NCI-H2196 (cell line): ENCODE results near the gene CARNS1.

ENCODE experiments used
- DNase-seq: peaks from one replicate; lab custom pipeline; 2025; ENCODE audit not compliant: unreplicated experiment; lab: John Stamatoyannopoulos, UW

CARNS1 gene

DNA sequence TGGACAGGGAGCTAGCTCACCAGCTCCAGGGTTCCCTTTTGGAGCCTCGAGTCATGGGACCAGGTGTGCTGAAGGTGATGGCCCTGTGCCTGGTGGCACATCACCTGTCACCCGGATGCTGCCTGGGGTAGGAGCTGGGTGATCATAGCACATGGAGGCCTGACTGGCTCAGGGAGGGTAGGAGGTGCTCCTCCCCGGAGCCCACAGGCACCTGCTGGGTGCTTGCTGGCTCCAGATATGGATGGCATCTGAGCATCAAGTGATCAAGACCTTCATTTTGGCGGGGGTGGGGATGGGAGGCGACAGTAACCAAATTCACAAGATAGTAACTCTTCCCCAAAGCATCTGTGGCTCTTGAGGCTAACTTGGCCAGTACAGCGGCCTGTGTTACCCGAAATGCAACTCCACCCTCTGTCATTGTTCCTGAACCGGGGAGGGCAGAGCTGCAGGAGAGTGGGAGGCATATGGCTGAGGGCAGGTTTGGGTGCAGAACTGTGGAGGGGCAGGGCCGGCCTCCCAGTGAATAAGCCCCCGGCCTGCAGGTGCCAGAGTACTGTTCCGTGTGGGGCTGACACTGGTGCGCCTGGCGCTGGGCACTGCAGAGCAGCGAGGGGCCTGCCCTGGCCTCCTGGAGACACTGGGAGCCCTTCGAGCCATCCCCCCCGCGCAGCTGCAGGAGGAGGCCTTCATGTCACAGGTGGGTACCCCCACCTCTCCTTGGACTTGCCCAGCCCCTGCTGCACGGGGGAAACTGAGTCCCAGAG lies 6.9 kb upstream of the CARNS1 start:
- DNase-seq, result no peak

DNA sequence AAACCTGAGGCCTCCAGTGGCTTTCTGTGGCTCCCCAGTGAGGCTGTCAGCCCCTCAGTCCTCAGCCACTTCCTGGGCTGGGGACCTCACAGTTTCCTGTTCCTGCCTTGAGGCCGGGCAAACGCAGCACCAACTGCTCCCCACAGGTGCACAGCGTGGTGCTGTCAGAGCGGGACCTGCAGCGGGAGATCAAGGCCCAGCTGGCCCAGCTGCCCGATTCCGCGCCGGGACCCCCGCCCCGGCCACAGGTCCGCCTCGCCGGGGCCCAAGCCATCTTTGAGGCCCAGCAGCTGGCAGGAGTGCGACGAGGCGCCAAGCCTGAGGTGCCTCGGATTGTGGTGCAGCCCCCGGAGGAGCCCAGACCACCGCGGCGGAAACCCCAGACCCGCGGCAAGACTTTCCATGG lies 6.2 kb upstream of the CARNS1 start:
- DNase-seq, result no peak

DNA sequence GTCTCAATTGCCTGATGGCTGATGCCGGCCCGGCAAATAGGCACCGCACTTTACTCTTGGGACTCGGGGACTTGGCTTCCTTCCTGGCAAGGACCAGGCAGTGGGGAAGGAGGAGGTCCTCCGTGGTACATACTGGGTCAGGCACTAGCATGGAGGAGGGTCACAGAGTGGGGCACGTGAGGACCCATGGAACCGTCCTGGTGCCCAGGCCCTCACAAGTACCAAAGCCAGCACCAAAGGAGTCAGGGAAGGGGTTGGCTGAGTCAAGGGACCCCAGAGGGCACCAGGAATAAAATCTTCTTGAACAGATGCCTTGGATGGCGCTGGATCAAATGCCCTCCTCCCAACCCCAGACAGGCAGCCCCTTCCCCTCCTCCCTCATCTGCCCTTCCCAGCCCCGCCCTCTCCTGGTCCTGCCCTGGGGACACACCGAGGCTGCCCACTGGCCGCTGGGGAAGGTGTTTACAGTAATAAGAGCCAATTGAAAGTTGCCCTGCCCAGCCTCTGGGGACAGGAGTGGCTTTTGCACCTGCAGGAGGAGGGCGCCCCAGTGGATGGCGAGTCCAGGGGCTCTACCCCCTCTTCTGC lies 5.6 kb upstream of the CARNS1 start:
- DNase-seq, result peak; percentile 31

DNA sequence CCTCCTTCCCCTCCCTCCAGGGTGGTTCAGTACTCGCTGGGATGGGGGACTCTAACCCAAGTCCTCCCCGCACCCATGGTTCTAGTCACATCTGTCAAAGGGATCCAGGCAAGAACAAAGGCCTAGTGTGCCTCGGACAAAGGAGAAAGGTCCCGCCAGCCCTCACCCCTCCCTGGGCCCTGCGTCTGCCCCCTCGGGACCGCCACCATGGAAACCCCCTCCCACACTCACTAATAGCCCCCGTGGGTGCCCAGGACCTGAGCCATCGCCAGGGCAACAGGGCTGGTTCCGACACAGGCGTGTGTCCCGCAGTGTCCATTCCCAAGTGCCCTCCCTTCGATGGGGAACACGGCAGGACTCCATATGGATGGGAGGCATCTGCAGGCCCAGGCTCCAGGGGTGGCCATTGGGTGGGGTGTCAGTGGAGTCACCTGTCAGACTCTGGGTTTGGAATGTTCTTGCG lies 5.1 kb upstream of the CARNS1 start:
- DNase-seq, result no peak

DNA sequence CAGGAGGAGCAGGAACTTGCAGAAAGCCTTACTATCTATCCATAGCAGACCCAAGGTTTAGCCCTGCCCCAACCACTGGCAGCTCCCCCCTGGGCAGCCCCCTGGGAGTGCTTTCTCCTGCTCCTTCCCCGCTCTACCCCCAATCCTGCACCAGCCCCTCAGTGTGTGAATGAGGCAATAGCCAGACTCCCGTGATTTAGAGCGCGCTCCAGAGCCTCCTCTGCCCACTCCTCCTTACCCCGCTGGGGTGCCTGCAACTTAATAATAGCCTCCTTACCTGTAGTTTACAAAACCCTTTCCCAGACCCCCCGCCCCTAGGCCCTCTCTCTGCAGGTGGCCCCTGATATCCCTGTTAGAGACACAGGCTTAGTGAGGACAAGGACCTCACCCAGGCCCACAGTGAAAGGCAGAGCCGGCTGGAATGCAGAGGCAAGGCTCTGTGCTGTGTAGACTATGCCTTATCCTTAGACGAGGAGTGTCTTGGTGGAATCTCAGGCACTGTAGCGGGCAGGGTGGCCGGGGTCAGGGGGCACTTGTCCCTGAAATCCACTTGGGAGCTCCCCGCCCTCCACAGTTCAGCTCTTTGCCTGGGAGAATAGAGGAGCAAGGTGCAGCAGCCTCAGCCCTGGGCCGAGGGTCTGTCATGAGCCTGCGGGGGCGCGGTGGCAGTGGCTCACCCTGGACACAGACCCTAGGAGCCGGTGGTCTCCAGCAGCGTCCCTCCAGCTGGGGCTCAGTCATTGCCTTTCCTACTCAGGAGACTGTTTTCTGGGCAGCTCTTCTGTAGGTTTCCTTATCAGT lies 4.3 kb upstream of the CARNS1 start:
- DNase-seq, result no peak

DNA sequence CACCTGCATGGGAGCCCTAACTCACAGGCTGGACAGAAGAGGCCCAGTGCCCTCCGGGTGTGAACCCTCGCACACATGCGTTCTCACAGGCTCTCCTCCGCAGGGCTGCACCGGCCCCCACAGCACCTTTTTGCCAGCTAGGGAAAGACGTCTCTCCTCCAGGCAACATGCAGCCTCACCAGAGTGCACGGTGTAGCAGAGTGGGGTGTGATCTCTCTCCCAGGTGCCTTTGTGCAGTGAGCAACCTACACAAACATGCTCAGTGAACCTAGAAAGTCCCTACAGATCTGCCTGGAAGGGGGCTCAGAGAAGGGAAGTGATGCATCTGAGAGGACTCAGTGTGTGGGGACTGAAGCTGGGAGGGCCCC lies 3.7 kb upstream of the CARNS1 start:
- DNase-seq, result no peak

DNA sequence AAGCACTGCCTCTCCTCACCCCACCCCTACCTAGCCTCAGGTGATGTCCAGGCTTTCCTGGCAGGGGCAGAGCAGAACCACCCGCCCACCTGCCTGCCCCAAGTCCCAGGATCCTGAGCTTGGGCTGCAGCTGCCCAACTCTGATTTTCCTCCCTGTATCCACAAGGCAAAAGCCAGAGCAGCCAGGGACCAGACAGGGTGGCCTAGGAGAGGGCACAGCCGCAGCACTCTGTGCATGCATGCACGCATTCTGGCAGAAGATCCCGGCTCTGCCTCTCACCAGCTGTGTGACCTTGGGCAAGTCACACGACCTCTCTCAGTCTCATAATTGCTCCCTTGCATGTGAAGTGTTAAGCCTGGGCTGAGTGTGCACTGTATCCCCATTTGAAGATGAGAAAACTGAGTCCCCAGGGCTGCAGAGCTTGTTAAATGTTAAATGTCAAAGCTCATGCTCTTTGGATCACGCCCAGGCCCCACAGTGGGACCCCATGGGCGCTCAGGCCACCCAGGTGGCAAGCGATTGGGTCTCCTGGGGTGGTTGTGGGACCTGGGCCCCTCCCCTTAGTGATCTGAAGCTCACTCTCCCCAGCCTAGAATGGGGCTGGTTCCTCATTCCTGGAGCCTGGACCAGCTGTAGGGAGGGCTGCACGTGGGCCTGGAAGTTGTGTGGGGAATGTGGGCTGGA lies 2.8 kb upstream of the CARNS1 start:
- DNase-seq, result no peak

DNA sequence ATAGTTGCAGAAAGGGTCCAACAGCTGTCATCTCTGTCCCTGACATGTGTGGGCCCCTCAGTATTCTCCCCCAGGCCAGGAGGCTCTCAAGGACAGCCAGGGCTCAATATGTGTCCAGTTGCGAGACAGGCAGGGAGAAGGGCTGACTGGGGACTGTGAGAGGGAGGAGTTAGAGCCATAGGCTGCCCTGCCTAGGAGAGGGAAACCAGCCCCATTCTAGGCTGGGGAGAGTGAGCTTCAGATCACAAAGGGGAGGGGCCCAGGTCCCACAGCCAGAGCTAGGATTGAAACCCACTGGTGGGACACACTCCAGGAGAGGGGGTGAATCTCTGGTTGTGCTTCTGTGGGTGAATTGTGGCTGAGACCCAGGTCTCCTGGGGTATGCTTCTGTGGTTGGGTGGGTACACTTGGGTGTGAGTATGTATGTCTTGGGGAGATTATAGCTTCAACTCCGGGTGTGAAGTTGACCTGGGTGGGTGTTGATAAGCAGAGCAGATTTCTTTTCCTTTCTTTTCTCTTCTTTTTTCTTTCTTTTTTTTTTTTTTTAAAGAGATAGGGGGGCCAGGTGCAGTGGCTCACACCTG lies 2.1 kb upstream of the CARNS1 start:
- DNase-seq, result no peak

DNA sequence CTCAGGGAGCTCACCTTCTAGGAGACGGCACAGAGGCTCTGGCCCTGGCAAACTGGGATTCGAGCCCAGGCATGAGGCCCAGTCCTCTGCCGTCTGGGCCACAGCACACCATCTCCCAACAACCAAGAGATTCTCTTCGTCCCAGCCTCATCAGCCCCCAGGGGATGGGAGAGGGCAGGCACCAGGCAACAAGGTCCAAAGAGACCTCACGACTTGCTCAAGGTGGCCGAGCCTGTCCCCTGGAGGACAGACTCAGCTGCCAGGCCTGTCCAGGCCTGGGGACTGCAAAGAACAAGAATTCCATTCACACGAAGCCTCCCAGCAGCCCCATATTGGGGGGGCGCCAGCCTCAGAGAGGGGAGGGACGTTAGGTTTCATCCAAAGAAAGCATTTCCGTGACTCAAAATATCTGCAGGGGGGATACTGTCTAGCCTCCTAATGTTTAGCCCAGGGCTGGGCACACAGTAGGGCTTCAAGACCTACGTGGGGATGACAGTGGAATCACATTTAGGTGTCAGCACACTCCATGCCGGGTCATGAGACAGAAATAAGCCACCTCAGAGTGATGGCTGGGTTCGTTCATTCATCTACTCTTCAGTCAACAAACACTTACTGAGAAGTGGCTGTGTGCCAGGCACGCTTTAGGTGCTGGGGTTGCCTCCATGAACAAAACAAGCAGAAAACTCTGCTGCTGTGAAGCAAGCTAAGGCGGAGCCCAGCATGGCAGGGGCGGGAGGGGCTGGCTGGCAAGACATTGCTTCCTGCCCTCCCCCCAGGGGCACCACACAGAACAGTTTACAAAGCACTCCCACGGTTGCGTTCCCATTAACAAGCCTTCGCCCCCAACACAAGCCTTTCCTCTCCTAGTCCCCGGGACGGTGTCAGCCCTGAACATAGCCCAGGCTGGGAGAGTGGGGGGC lies 1.2 kb downstream of the CARNS1 start:
- DNase-seq, result peak; percentile 75

DNA sequence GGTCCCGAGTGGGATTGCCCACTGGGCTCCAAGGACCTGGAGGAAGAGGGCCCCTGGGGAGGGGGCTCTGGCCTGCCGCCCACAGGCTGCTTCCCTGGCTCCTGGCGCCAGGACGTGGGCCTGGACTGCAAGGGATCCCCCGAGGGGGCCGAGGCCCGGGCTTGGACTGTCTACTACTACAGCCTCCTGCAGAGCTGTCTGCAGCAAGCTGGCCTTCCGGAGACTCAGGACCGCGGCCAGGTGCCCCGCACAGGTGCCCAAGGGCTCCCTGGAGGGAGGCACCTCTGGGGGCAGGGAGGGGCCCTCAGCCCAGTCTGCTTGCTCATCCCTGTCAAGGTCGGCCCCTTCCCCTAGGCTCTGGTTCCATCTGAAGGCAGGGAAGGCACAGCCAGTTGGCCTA lies 1.9 kb downstream of the CARNS1 start:
- DNase-seq, result no peak

DNA sequence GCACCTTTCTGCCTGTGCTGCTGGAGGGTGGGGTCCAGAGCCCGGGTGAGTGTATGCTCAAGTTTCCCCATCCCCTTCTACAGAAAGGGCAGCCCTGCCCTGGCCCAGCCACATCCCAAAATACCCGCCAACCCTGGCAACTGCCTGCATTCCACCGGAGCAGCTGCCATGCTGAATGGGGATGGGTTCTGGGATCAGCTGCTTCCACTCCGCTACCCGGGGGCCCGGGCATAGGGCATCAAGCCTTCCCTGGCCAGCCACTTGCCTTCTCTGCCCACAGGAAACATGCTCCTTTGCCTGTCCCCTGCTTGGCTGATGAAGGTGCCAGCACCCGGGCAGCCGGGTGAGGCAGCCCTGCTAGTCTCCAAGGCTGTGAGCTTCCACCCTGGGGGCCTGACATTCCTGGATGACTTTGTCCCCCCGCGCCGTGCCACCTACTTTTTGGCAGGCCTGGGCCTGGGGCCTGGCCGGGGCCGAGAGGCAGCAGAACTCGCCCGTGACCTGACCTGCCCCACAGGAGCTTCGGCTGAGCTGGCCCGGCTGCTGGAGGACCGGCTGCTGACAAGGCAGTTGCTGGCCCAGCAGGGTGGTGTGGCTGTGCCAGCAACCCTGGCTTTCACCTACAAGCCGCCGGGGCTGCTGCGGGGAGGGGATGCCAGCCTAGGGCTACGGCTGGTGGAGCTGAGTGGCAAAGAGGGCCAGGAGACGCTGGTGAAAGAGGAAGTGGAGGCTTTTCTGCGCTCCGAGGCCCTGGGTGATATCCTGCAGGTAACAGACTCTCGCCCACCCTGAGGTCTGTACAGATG lies 3.2 kb downstream of the CARNS1 start:
- DNase-seq, result no peak

DNA sequence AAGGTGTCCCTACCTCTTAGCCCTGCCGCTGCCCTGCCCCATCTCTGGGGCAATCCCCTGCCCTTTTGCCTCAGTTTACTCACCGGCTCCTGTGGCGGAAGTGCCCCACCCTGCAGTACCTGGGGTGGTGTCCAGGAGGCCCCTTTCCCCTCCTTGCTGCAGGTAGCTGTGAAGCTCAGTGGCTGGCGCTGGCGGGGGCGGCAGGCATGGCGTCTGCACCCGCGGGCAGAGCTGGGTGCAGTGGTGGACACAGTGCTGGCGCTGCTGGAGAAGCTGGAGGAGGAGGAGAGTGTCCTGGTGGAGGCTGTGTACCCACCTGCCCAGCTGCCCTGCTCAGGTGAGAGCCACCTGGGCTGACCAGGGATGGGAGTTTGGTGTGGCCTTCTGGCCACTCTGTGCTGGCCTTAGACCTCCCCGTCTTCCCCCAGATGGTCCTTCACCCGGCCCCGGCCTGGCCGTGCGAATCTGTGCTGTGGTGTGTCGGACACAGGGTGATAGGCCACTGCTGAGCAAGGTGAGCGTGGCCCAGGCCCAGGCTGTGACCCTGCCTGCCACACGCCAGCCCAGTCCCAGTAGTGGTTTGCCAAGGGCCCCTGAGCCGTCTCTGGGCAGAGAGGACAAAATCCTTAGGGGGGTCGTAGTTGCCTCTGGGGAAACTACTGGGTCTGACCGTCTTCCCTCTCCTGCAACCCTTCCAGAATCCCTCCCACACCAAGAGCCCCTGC lies 4.0 kb downstream of the CARNS1 start:
- no peak for DNase-seq

DNA sequence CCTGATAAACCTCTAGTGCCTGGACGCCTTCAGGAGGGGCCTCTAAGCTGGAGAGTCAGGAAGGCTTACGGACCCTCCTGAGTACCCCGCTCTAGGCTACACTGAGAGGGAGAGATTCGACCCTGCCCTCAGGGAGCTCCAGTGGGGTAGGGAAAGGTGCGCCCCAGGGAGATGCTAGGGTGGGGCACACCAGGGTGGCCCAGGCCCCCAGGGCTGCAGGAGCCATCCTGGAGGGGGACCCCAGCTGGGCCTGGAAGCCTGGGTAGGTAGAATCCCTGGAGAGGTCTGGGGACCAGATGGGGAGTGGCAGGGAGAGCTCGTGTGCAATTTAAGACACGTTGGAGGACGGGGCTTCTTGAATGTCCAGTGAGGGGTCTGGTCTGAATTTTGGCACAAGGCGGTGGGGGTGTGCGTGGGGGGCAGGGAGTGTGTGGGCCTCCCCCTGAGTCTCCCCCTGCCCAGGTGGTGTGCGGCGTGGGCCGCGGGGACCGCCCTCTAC lies 4.7 kb downstream of the CARNS1 start:
- DNase-seq, result no peak

DNA sequence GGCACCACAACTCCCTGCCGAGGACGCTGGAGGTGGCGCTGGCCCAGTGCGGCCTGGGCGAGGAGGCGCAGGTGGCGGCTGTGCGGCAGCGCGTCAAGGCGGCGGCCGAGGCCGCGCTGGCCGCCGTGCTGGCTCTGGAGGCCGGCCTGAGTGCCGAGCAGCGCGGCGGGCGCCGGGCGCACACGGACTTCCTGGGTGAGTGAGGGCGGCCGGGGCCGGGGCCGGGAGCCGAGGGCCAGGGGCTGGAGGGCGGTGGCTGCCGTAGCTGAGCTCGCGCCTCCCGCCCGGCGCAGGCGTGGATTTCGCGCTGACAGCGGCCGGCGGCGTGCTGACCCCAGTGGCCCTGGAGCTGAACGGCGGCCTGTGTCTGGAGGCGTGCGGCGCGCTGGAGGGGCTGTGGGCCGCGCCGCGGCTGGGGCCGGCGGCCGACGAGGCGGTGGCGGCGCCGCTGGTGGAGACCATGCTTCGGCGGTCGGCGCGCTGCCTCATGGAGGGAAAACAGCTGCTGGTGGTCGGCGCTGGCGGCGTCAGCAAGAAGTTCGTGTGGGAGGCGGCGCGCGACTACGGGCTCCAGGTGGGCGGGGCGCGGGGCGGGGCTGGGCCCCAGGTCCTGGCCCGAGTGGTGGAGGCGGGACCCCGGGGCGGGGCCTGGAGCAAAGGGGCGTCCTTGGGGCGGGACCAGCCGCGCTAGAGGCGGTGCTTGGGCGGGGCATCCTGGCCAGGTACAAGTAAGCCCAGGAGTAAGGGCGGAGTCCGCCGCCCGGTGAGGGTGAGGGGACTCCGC lies 5.4 kb downstream of the CARNS1 start:
- DNase-seq, result peak; percentile 92

DNA sequence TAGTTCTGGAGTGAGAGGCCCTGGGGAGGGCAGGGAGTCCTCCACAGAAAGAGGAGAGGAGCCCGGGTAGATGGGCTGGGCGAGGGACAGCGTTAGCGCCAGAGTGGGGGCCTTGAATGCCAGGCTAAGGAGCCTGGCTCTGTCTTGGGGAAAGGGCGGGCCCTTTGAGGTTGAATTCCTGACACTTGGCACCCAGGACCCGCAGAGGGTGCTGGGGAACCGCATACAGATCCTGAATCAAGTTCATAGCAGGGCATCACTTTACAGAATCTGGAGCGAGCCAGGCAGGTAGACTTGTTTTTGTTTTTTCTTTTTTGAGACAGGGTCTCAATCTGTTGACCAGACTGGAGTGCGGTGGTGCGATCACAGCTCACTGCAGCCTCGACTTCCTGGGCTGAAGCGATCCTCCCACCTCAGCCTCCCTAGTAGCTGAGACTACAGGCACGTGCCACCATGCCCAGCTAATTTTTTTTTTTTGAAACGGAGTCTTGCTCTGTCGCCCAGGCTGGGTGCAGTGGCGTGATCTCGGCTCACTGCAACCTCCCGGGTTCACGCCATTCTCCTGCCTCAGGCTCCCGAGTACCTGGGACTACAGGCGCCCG lies 6.1 kb downstream of the CARNS1 start:
- no peak for DNase-seq

DNA sequence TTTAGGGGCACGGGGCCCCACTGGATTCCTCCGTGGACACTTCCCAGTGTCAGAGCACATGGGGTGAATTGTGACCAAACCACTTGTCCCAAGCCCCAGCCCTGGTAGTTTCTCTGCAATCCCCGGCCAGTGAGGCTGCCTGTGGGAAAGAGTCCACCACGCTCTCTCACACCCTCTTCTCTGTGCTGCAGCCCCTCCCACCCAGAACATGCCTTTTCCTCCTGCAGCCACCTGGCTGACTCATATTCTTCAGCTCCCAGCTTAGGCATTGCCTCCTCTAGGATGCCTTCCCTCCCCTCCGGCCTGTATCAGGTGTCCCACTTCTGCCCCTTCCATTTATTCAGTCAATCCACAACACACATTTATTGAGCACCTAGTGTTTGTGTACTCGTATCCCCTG lies 7.4 kb downstream of the CARNS1 start:
- no peak for DNase-seq

DNA sequence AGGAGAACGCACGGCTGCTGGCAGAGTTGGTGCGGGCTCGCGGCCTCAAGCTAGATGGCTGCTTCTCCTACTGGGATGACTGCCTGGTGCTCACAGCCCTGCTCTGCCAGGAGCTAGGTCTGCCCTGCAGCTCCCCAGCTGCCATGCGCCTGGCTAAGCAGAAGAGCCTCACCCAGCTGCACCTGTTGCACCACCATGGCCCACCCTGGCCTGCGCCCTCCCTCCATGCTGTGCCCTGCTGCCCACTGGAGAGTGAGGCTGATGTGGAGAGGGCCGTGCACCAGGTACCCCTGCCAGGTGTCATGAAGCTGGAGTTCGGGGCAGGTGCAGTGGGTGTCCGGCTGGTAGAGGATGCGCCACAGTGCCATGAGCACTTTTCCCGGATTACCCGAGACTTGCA lies 8.0 kb downstream of the CARNS1 start:
- DNase-seq, result no peak
